ENCODE measurements around the gene POU6F1.
"Not testable (repeated sequence)": the region's sequence is repeated elsewhere in the genome, so short reads cannot be mapped to it uniquely, and the experiment has no call there.

POU6F1 gene, protein sequence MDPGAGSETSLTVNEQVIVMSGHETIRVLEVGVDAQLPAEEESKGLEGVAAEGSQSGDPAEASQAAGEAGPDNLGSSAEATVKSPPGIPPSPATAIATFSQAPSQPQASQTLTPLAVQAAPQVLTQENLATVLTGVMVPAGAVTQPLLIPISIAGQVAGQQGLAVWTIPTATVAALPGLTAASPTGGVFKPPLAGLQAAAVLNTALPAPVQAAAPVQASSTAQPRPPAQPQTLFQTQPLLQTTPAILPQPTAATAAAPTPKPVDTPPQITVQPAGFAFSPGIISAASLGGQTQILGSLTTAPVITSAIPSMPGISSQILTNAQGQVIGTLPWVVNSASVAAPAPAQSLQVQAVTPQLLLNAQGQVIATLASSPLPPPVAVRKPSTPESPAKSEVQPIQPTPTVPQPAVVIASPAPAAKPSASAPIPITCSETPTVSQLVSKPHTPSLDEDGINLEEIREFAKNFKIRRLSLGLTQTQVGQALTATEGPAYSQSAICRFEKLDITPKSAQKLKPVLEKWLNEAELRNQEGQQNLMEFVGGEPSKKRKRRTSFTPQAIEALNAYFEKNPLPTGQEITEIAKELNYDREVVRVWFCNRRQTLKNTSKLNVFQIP

DNA sequence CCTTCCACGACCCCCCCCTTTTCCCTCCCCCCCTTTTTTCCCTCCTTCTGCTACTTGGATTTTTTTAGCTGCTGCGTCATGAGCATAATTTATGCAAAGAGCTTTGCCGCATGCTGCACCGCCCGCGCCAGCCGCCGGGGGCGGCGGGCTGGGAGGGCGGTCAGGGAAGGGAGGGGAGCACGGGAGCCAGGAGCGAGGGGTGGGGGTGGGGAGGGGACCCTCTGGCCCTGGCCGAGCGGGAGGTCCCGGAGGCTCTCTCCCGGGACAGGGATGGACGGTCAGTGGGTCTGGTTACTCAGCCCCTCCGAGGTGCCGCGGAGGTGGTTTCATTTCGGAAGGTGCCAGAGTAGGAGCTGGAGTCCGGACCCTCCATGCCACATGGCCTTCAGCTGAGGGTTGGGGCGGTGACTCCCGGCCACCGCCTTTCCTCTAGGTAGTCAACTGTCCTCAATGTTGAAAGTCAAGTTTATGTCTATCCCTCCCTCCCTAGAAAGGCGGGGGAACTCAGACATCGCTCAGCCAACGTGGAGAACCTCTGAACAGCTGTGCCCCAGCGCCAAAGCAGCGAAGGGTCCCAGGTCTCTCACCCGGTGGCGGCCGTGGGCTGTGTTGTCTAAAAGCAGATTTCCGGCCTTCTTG, at the start of gene POU6F1:
TSS of gene POU6F1 (minus strand) at position 95 of the 639 bp plus-strand sequence. CDS start 11,226 bp downstream, outside the sequence.
- DNase-seq (ENCODE audit: low read depth) = peak; percentile 77

DNA sequence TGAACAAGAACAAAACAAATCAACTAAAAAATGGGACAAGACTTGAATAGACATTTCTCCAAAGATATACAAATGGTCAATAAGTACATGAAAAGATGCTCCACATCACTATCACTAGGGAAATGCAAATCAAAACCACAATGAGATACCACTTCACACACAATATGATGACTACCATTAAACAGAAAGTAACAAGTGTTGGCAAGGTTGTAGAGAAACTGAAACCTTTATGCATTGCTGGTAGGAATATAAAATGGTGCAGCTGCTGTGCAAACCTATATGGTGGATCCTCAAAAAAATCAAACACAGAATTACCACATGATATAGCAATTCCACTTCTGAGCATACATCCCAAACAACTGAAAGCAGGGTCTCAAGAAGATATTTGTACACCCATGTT, 47.2 kb upstream of the POU6F1 start:
- no peak for DNase-seq (ENCODE audit: low read depth)

DNA sequence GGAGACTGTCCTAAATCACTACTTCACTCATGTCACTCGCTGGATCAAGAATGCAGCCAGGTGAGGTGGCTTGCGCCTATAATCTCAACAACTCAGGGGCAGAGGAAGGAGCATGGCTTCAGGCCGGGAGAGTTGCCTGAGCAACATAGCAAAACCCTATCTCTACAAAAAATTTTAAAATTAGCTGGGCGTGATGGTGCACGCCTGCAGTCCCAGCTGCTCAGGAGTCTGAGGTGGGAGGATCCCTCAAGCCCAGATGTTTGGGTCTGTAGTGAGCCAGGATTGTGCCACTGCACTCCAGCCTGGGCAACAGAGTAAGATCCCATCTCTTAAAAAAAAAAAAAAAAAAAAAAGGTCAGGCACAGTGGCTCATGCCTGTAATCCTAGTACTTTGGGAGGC, 46.4 kb upstream of the POU6F1 start:
- no peak for DNase-seq (ENCODE audit: low read depth)

DNA sequence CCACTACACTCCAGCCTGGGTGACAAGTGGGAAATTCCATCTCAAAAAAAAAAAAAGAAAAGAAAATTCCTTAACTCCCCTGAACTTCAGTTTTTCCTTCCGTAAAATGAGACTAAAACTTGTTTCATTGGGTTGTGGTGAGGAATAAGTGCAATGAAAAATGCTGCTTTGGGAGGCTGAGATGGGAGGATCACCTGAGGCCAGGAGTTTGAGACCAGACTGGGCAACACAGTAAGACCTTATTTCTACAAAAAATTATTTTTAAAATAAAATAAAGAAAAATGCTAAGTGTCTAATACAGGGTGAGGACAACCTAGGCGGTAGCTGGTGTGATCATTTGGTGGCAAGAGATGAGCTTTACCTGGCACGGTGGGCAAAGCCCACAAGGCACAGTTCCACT, 45.5 kb upstream of the POU6F1 start:
- DNase-seq (ENCODE audit: low read depth) = no peak

DNA sequence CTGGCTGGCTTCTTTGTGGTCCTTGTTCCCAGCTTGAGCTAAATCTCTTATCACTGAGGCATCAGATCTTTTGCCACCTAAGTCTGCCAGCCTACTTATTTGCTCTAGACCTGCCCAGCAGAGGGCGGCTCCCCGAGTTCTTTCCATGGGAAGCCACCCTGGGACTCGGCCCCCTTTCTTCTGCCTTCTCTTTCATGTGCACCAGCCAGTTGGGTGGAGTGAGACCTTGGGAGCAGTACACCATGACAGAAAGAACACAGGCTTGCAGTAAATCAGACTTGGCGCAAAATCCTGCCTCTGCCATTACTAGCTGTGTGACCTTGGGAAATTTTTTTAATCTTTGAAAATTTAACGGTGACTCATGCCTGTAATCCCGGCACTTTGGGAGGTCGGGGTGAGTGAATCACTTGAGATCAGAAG, 44.9 kb upstream of the POU6F1 start:
- peak; percentile 71 for DNase-seq (ENCODE audit: low read depth)

DNA sequence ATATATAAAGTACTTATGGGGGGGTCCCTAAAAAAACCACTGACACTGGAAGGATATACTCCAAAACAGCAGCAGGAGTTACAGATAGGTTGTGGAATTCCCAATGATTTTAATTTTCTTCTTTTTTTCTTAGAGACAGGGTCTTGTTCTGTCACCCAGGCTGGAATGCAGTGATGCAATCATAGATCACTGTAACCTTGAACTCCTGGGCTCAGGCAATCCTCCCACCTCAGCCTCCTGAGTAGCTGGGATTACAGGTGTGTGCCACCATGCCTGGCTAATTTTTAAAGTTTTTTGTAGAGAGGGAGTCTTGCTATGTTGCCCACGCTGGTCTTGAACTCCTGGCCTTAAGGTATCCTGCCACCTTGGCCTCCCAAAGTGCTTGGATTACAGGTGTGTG, 41.7 kb upstream of the POU6F1 start:
- DNase-seq (ENCODE audit: low read depth) = not testable (repeated sequence)

DNA sequence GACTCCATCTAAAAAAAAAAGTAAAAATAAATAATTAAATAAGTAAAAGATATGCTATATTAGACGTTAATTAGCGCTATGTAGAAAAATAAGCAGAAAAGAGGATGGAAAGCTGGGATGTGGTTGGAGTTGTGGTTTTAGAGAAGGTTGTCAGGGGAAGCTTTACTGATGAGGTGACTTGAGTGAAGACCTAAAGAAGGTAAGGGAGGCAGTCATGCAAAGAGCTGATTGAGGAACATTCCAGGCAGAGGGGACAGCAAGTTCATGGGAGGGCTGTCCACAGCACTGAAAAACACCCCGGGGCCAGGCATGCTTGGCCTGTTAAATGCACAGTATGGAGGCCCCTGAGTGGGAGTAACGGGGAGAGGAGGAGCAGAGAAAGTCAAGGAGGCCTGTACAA, 36.7 kb upstream of the POU6F1 start:
- no peak for DNase-seq (ENCODE audit: low read depth)

DNA sequence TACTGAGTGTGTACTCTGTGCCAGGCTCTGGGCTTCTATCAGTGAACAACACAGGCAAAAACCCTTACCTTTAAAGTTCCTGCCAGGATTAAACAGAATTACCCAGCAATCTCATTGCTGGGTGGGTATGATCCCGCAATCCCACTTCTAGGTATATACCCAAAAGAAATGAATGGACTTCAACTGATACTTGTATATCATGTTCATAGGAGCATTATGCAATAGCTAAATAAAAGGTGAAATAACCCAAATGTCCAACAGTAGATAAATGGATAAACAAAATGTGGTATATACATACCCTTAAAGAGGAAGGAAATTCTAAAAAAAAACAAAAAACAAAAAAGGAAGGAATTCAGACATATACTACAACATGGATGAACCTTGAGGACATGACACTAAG, 35.4 kb upstream of the POU6F1 start:
- no peak for DNase-seq (ENCODE audit: low read depth)

DNA sequence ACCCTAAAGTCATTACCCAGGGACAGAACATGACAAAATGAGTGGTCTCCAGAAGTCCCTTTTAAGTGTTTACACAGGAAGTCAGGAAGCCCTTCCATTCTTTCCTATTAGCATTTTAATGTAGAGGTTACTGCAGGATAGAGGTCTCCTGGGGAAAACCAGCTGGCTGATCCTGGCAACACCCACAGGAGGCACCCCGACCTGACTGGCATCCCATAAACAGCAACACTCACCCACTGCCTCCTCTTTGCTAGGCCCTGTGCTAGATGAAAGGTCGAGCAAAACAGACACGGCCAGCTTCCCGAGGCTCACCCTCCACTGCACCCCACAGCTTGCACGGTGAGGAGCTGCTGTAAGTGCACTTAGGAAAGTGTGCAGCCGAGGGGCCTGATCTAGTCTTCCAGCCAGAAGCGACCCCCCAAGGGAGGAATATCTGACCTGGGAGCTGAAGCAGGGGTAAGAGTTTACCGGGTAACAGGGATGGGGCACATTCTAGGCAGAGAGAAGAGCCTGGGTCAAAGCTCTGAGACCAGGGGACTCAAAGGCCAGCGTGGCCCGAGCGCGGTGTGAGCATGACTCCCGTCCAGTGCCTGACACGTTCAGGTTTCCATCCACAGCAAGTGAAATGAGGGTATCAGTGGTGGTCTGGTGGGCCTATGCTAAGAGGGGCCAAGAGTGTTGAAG, 29.8 kb upstream of the POU6F1 start:
- no peak for DNase-seq (ENCODE audit: low read depth)

DNA sequence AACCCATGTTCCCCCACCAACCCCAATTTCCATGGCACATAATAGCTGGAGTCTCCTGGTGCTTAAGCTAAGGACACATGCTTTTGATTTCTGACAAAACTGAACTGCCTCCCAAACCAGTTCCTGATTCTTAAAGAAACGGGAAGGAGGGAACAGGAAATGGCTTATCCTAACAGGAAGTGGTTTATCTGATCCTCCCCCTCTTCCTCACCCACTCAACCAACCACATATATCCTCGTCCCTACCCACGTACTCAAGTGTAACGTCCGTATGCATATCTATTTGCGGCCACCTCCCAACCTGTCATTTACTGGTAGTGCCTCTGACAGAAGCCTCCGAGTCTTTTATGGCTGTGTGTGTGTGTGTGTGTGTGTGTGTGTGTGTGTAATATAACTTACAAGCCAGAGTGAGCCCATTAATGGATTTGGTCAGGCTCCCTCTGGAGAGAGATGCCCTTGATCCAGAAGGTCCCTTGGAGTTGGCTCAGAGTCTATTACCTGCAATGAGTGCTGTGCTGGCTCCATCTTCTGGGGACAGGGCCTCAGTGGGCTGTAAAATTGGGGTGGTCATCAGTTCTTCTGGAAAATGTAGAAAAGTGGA, 28.5 kb upstream of the POU6F1 start:
- peak; percentile 77 for DNase-seq (ENCODE audit: low read depth)

DNA sequence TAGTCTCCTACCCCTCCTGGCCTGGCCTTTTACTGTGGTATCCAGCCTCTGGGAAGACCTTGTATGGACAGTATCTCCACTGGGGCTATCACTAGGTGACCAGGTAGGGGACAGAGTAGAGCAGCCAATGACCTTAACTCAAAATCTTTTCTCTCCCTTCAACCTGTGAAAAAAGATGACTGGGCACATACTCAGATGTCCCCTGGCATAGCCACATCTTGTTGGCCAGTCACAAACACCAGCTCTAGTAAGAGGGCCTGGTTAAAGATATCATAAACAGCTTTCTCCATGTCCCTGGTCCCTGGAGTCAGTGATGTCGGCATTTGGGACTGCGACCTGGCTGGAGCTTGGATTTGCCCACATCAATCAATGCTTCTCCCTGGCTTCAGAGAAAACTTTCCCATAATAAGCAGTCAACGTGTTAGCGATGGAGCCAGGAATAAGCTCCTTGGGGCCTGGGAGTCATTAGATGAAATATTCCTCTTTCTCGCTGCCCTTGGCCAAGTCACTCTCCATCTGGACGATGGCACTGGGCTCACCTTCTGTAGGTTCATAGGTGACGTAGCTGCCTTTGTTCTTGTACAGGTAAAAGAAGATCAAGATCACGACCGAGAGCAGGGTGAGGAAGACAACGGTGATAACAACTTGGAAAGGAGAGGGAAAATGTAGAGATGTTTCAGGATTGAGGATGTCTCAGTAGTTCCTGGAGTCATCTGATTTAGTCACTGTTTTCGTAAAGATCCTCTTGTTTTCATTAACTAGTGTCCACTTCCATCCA, 27.8 kb upstream of the POU6F1 start:
- no peak for DNase-seq (ENCODE audit: low read depth)

DNA sequence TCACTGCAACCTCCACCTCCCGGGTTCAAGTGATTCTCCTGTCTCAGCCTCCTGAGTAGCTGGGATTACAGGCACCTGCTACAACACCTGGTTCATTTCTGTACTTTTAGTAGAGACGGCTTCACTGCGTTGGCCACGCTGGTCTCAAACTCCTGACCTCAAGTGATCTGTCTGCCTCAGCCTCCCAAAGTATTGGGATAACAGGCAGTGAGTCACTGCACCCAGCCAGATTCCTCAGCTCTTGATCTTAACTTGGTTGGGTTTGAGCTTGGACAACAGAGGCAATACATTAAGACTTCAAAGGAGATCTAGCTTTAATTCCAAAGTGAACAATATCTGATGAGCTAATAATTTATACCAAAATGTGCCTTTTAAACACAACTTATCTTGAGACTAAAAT, 26.4 kb upstream of the POU6F1 start:
- DNase-seq (ENCODE audit: low read depth) = peak; percentile 39

DNA sequence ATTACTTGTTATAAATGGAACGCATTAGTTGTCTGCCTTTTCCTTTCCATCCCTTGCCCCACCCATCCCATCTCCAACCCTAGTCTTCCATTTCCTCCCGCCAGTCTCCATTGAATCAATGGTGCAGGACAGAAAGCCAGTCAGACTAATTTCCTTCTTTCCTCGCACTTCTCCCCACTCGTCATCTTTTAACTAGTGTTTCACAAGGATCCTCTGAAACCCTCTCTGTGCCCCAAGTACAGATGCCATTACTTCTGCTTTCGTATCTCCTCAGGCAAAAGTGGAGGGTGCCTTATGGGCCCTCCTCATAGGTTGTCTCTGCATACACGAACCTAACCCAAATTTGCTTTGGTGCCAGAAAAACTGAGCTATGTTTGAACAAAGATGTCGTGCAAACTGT, 25.0 kb upstream of the POU6F1 start:
- DNase-seq (ENCODE audit: low read depth) = no peak

DNA sequence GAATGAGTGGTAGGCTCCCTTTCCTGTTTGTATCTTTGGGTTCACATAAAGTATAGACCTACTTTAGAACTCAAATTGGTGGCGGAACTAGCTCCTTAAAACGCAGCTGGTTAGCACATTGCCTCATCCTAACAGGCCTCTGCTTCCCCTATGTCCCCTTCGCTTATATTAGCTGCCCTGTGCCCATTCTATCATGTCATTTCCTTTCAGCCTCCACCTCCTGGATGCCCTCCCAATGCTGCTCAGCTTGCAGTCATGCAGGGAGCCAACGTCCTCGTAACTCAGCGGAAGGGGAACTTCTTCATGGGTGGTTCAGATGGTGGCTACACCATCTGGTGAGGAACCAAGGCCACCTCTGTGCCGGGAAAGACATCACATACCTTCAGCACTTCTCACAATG, 24.3 kb upstream of the POU6F1 start:
- no peak for DNase-seq (ENCODE audit: low read depth)

DNA sequence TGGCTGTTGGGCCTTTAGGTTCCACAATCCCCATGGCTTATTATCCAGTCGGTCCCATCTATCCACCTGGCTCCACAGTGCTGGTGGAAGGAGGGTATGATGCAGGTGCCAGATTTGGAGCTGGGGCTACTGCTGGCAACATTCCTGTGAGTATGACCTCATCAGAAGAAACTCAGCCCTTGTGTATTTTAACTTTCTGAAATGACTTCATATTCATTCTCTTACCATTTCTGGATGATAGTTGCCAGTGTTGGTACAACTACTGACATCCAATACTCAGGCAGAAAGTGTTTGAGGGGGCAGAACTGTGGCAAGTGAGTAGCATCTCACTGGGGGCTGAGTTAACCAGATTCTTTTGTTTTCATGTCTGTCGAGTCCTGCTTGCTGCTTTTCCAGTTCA, 23.1 kb upstream of the POU6F1 start:
- DNase-seq (ENCODE audit: low read depth) = peak; percentile 18

DNA sequence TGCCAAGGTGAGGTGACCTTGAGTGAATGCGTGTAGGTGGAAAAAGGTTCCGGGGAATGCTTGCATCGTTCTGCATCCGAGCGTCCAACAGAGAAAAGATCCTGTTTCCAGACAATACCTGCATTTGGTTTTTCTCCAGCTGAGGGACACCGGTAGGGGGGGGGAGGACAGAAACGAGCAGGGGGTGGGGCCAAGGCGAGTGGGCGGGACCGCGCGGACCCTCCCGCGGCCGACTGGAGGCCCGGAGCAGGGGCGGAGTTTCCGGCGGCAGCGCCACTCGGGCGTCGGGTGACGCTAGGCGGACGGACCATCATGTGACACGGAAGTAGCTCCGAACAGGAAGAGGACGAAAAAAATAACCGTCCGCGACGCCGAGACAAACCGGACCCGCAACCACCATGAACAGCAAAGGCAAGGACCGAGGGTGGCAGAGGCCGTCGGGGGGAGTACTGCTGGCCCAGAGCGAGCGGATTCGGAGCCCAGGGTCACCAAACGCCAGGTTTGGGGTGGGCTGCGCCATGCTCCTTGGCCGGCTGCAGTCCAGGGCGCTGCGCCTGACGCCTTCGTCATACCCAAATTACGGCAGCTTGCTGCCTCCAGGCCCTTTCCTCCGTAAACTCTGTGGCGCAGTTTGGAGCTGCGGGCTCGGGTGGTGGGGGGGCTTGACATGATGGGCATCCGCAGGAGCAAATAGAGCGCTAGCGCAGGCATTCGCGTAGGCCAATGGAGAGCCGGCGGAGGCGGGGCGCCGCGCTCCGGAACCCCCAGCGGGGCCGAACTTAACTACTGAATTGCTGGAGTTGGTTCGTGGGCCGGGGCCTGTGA, 20.9 kb upstream of the POU6F1 start, which contains the start of gene DAZAP2:
TSS of gene DAZAP2 (plus strand) at position 317 of the 825 bp plus-strand sequence. CDS start at position 399, 82 bp downstream.
- peak; percentile 93 for DNase-seq (ENCODE audit: low read depth)

DNA sequence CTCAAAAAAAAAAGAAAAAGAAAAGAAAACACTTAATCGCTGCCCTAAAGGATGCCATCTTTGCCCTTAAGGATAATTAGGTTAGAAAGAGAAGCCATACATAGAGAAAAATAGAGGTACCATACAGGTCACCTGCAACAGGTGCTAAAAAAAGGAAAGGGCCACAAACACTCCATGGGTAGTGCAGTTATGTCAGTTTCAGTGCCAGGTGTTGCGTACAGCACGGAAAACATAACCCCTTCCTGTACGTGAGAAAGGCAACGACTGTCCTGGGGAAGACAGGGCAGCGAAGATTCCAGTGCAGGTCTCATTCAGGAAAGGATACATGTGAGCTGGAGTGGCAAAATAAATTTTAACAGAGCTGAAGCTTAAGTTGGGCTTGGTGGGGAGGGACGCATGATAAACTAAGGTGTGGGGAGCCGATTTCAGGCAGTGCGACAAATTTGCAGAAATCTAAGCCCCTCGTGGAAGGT, 20.2 kb upstream of the POU6F1 start:
- DNase-seq (ENCODE audit: low read depth) = no peak

DNA sequence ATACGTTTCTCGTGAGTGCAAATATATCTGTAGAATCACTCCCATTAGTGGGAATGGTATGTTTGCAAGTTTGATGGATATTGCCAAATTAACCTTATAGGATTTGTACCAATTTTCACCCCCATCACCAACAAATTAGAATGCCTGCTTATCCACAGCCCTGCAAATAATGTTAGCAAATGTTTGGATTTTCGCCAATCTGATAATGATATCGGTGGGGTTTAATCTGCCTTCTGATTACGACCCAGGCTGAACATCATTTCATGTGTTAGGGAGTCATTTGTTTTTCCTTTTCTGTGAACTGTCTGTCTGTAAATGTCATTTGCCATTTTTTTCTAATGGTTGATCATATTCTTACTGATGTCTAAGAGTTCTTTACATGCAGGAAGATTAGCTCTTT, 16.7 kb upstream of the POU6F1 start:
- no peak for DNase-seq (ENCODE audit: low read depth)

DNA sequence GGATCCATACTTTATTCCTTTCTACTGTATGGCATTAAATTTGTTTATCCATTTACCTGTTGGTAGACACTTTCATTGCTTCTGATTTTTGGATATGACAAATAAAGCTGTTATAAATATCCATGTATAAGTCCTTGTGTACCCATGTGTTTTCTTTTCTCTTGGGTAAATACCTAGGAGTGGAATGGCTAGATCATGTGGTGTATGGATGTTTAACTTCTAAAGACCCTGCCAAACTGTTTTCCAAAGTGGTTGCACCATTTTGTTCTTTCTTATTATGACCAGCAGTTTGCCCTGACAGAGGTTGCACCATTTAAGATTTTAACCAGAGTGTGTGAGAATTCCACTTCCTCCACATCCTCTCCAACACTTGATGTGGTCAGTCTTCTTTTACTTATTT, 14.8 kb upstream of the POU6F1 start:
- no peak for DNase-seq (ENCODE audit: low read depth)

DNA sequence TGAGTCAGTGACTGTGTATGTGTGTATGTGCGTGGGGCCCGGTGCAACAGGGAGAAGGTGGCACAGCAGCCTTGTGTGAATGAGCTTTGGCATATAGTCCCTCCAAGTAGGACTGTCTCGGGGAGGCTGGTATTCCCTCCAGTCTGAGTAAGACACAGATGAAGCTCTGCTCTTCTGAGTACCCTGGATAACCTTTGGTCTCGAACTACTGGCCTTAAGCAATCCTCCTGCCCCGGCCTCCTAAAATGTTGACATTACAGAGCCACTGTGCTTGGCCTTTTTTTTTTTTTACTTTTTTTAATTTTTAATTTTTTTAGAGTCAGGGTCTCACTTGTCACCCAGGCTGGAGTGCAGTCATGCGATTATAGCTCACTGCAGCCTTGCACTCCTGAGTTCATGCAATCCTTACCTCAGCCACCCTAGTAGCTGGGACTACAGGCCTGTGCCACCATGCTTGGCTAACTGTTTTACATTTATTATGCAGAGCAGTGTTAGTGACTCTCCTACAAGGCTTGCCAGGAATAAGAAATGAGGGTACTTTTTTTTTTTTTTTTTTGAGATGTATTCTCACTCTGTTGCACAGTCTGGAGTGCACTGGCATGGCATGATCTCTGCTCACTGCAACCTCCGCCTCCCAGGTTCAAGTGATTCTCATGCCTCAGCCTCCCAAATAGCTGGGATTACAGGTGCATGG, 11.4 kb upstream of the POU6F1 start:
- DNase-seq (ENCODE audit: low read depth) = no peak

Measured in amniotic epithelial cell (primary cell).